ENCODE results near the gene DYNAP.

DYNAP gene

GRCh38 chr18:54606835-54607212, 15.8 kb downstream of the DYNAP start:
- Histone ChIP-seq H3K27ac (ENCODE audit: low read depth, low read length) (no peak overlapping the region), H3K36me3 (ENCODE audit: insufficient read depth, low read length) (no peaks in the 10 kb centered on the region), H3K27me3 (ENCODE audit: control insufficient read depth in 1 of 2, insufficient read depth in 2 of 2, low read length in 2 of 2) (no peaks in the 10 kb centered on the region), H3K9me3 (ENCODE audit: low read length) (no peaks in the 10 kb centered on the region), H3K4me1 (ENCODE audit: insufficient read depth, low read length) (no peaks in the 10 kb centered on the region), H3K4me3 (ENCODE audit: low read depth in 1 of 2, low read length in 2 of 2) (no peak overlapping the region), H3K9ac (ENCODE audit: low read length) (no peak overlapping the region)

GRCh38 chr18:54607213-54608027, 16.4 kb downstream of the DYNAP start:
- Histone ChIP-seq H3K4me3 (ENCODE audit: low read depth in 1 of 2, low read length in 2 of 2) (no peak overlapping the region), H3K9ac (ENCODE audit: low read length) (no peak overlapping the region), H3K27ac (ENCODE audit: low read depth, low read length) (no peak overlapping the region)

GRCh38 chr18:54608028-54608642, 17.1 kb downstream of the DYNAP start:
- Histone ChIP-seq H3K27me3 (ENCODE audit: control insufficient read depth in 1 of 2, insufficient read depth in 2 of 2, low read length in 2 of 2) (no peaks in the 10 kb centered on the region), H3K4me3 (ENCODE audit: low read depth in 1 of 2, low read length in 2 of 2) (no peak overlapping the region), H3K9me3 (ENCODE audit: low read length) (no peaks in the 10 kb centered on the region), H3K4me1 (ENCODE audit: insufficient read depth, low read length) (no peaks in the 10 kb centered on the region), H3K27ac (ENCODE audit: low read depth, low read length) (no peak overlapping the region), H3K9ac (ENCODE audit: low read length) (no peak overlapping the region), H3K36me3 (ENCODE audit: insufficient read depth, low read length) (no peaks in the 10 kb centered on the region)

More at GRCh38 chr18:54607213-54608027, 16.4 kb downstream of the DYNAP start:
- no peaks in the 10 kb centered on the region for H3K9me3 ChIP-seq (ENCODE audit: low read length)
- H3K36me3 ChIP-seq (ENCODE audit: insufficient read depth, low read length), result no peaks in the 10 kb centered on the region
- H3K27me3 ChIP-seq (ENCODE audit: control insufficient read depth in 1 of 2, insufficient read depth in 2 of 2, low read length in 2 of 2), result no peaks in the 10 kb centered on the region
- no peaks in the 10 kb centered on the region for H3K4me1 ChIP-seq (ENCODE audit: insufficient read depth, low read length)

- no peak overlapping the region for H3K4me3 ChIP-seq (ENCODE audit: low read depth in 1 of 2, low read length in 2 of 2)
- H3K27ac ChIP-seq (ENCODE audit: low read depth, low read length), result no peak overlapping the region
- H3K36me3 ChIP-seq (ENCODE audit: insufficient read depth, low read length), result no peaks in the 10 kb centered on the region
- H3K9me3 ChIP-seq (ENCODE audit: low read length), result no peaks in the 10 kb centered on the region
- H3K4me1 ChIP-seq (ENCODE audit: insufficient read depth, low read length), result no peaks in the 10 kb centered on the region
- no peak overlapping the region for H3K9ac ChIP-seq (ENCODE audit: low read length)
- H3K27me3 ChIP-seq (ENCODE audit: control insufficient read depth in 1 of 2, insufficient read depth in 2 of 2, low read length in 2 of 2), result no peaks in the 10 kb centered on the region
These were observed 20.8 kb downstream of the DYNAP start for GRCh38 chr18:54611816-54612215.

GRCh38 chr18:54612237-54612636, 21.2 kb downstream of the DYNAP start:
- no peak overlapping the region for H3K4me3 ChIP-seq (ENCODE audit: low read depth in 1 of 2, low read length in 2 of 2)
- no peaks in the 10 kb centered on the region for H3K27me3 ChIP-seq (ENCODE audit: control insufficient read depth in 1 of 2, insufficient read depth in 2 of 2, low read length in 2 of 2)
- H3K9ac ChIP-seq (ENCODE audit: low read length), result no peak overlapping the region
- no peak overlapping the region for H3K27ac ChIP-seq (ENCODE audit: low read depth, low read length)
- no peaks in the 10 kb centered on the region for H3K9me3 ChIP-seq (ENCODE audit: low read length)
- H3K4me1 ChIP-seq (ENCODE audit: insufficient read depth, low read length), result no peaks in the 10 kb centered on the region
- H3K36me3 ChIP-seq (ENCODE audit: insufficient read depth, low read length), result no peaks in the 10 kb centered on the region

- no peak overlapping the region for H3K27ac ChIP-seq (ENCODE audit: low read depth, low read length)
These were observed 22.1 kb downstream of the DYNAP start for GRCh38 chr18:54613174-54613573.

GRCh38 chr18:54616220-54616848, 25.3 kb downstream of the DYNAP start:
- Histone ChIP-seq H3K27me3 (ENCODE audit: control insufficient read depth in 1 of 2, insufficient read depth in 2 of 2, low read length in 2 of 2) (no peaks in the 10 kb centered on the region), H3K4me3 (ENCODE audit: low read depth in 1 of 2, low read length in 2 of 2) (no peak overlapping the region), H3K36me3 (ENCODE audit: insufficient read depth, low read length) (no peaks in the 10 kb centered on the region), H3K27ac (ENCODE audit: low read depth, low read length) (no peak overlapping the region), H3K4me1 (ENCODE audit: insufficient read depth, low read length) (no peaks in the 10 kb centered on the region), H3K9me3 (ENCODE audit: low read length) (no peaks in the 10 kb centered on the region), H3K9ac (ENCODE audit: low read length) (no peak overlapping the region)

More at GRCh38 chr18:54613174-54613573, 22.1 kb downstream of the DYNAP start:
- Histone ChIP-seq H3K9me3 (ENCODE audit: low read length) (no peaks in the 10 kb centered on the region), H3K9ac (ENCODE audit: low read length) (no peak overlapping the region), H3K27me3 (ENCODE audit: control insufficient read depth in 1 of 2, insufficient read depth in 2 of 2, low read length in 2 of 2) (no peaks in the 10 kb centered on the region), H3K36me3 (ENCODE audit: insufficient read depth, low read length) (no peaks in the 10 kb centered on the region), H3K4me1 (ENCODE audit: insufficient read depth, low read length) (no peaks in the 10 kb centered on the region), H3K4me3 (ENCODE audit: low read depth in 1 of 2, low read length in 2 of 2) (no peak overlapping the region)

- Histone ChIP-seq H3K27ac (ENCODE audit: low read depth, low read length) (no peak overlapping the region), H3K9me3 (ENCODE audit: low read length) (no peaks in the 10 kb centered on the region)
These were observed 31.0 kb downstream of the DYNAP start for GRCh38 chr18:54622084-54622483.

GRCh38 chr18:54626779-54627178, 35.7 kb downstream of the DYNAP start:
- no peak overlapping the region for H3K27ac ChIP-seq (ENCODE audit: low read depth, low read length)
- H3K4me1 ChIP-seq (ENCODE audit: insufficient read depth, low read length), result no peaks in the 10 kb centered on the region
- no peak overlapping the region for H3K9ac ChIP-seq (ENCODE audit: low read length)
- H3K9me3 ChIP-seq (ENCODE audit: low read length), result no peaks in the 10 kb centered on the region
- no peaks in the 10 kb centered on the region for H3K27me3 ChIP-seq (ENCODE audit: control insufficient read depth in 1 of 2, insufficient read depth in 2 of 2, low read length in 2 of 2)
- no peak overlapping the region for H3K4me3 ChIP-seq (ENCODE audit: low read depth in 1 of 2, low read length in 2 of 2)
- H3K36me3 ChIP-seq (ENCODE audit: insufficient read depth, low read length), result no peaks in the 10 kb centered on the region

More at GRCh38 chr18:54622084-54622483, 31.0 kb downstream of the DYNAP start:
- no peaks in the 10 kb centered on the region for H3K36me3 ChIP-seq (ENCODE audit: insufficient read depth, low read length)
- H3K27me3 ChIP-seq (ENCODE audit: control insufficient read depth in 1 of 2, insufficient read depth in 2 of 2, low read length in 2 of 2), result no peaks in the 10 kb centered on the region
- no peaks in the 10 kb centered on the region for H3K4me1 ChIP-seq (ENCODE audit: insufficient read depth, low read length)
- no peak overlapping the region for H3K9ac ChIP-seq (ENCODE audit: low read length)
- no peak overlapping the region for H3K4me3 ChIP-seq (ENCODE audit: low read depth in 1 of 2, low read length in 2 of 2)

- Histone ChIP-seq H3K4me1 (ENCODE audit: insufficient read depth, low read length) (no peaks in the 10 kb centered on the region), H3K9me3 (ENCODE audit: low read length) (no peaks in the 10 kb centered on the region), H3K4me3 (ENCODE audit: low read depth in 1 of 2, low read length in 2 of 2) (no peak overlapping the region), H3K9ac (ENCODE audit: low read length) (no peak overlapping the region), H3K27ac (ENCODE audit: low read depth, low read length) (no peak overlapping the region), H3K36me3 (ENCODE audit: insufficient read depth, low read length) (no peaks in the 10 kb centered on the region), H3K27me3 (ENCODE audit: control insufficient read depth in 1 of 2, insufficient read depth in 2 of 2, low read length in 2 of 2) (no peaks in the 10 kb centered on the region)
These were observed 39.9 kb downstream of the DYNAP start for GRCh38 chr18:54630963-54631362.

GRCh38 chr18:54636217-54636616, 45.2 kb downstream of the DYNAP start:
- H3K9ac ChIP-seq (ENCODE audit: low read length), result no peak overlapping the region
- no peaks in the 10 kb centered on the region for H3K27me3 ChIP-seq (ENCODE audit: control insufficient read depth in 1 of 2, insufficient read depth in 2 of 2, low read length in 2 of 2)
- H3K36me3 ChIP-seq (ENCODE audit: insufficient read depth, low read length), result no peaks in the 10 kb centered on the region
- H3K4me1 ChIP-seq (ENCODE audit: insufficient read depth, low read length), result no peaks in the 10 kb centered on the region
- H3K27ac ChIP-seq (ENCODE audit: low read depth, low read length), result no peak overlapping the region
- H3K4me3 ChIP-seq (ENCODE audit: low read depth in 1 of 2, low read length in 2 of 2), result no peak overlapping the region
- no peaks in the 10 kb centered on the region for H3K9me3 ChIP-seq (ENCODE audit: low read length)
